Right cardiac atrium (tissue), 5 donors: ENCODE measurements around the gene CNFN. TPM values are rescaled to one million over a fixed set of nuclear protein-coding genes. Genes with fewer than 3 reads are reported as not detected.
"Not testable (repeated sequence)": the region's sequence is repeated elsewhere in the genome, so short reads cannot be mapped to it uniquely, and the experiment has no call there.

Experiments
- ATAC-seq, 2 donors: fragments of 200-7000 bp; cut with Tn5 transposase; one replicate each; pipeline versions ENCODE4 v1.8.0 to v1.9.1; 2020; ENCODE audit warnings: moderate library complexity in 2 of 2, mild to moderate bottlenecking in 1 of 2
- DNase-seq, 3 donors: peaks; one replicate each; pipeline ENCODE4 v3.0.0-alpha.2; 2020
- H3K27ac ChIP-seq: one replicate; pipeline ENCODE4 v1.5.1; 2013; ENCODE audit warnings: mild to moderate bottlenecking, low read length, control low read depth, moderate library complexity
- H3K27me3 ChIP-seq: one replicate; pipeline ENCODE4 v1.6.1; 2013; ENCODE audit not compliant: control insufficient read depth, insufficient read depth
- H3K4me1 ChIP-seq: one replicate; pipeline ENCODE4 v1.6.1; 2013; ENCODE audit warnings: low read length; ENCODE audit not compliant: control insufficient read depth, insufficient read depth
- H3K4me3 ChIP-seq: one replicate; pipeline ENCODE4 v1.5.1; 2013; ENCODE audit warnings: low read length, control low read depth
- H3K9me3 ChIP-seq: one replicate; pipeline ENCODE4 v1.6.1; 2013; ENCODE audit warnings: low read length; ENCODE audit not compliant: control insufficient read depth
- WGBS: extraction: QIAGEN DNeasy Blood & Tissue Kit; methylation state at CpG from one replicate; pipeline ENCODE4 v1.1.7; 2013; 5-methylcytosine and 5-hydroxymethylcytosine counted together
- intact Hi-C, 4 donors: fragments of 100-400 bp; cut with DNase I; formaldehyde crosslinking; loops; one replicate each; pipeline versions ENCODE4 v1.11.0 to v1.14.0; 2022 to 2023
- microRNA-seq, 2 donors: library from miRNA; unstranded; fragments of <30 nt; microRNA quantifications; one replicate each; pipeline ENCODE4 v1.2.0, GENCODE V29; 2020 to 2021
- polyA plus RNA-seq: library from polyadenylated mRNA; stranded (reverse); fragments of 200-250 nt; gene quantifications from one replicate; pipeline ENCODE4 v1.2.3, GENCODE V29; 2013
- total RNA-seq, 4 donors: library from RNA; stranded (reverse); fragmentation: NEBNext Ultra II Directional; extraction: Animal tissue kit (Norgen Biotek cat#: 25700); gene quantifications; one replicate each; pipeline ENCODE4 v1.2.1, GENCODE V29; 2021
- donor health status: healthy with polysubstance abuse.
- donor health status: DM: no; HTN: yes; CAD: no.
- donor health status: DM: no; HTN: no; CAD: no.
- donor health status: DM: no; HTN: yes; CAD: no; lungs with severe emphysema.
- donor health status: DM: yes; HTN: yes; CAD: no.

CNFN gene
- total and polyA plus RNA-seq, 5 donors, result 0.50 to 1.9 (median 0.78) TPM; not detected in 1

GRCh38 chr19:42348211-42348610 lies 41.9 kb downstream of the CNFN start:
- no peak overlapping the region for H3K4me3 ChIP-seq
- DNase-seq, result peak in 1 of 3 donors; percentile 21
- no peaks in the 10 kb centered on the region for H3K27me3 ChIP-seq
- WGBS, result 98% methylated on average over 14 of the region's 14 CpGs
- intact Hi-C loops, result no loop called here
- ATAC-seq, result no peak
- no peaks in the 10 kb centered on the region for H3K9me3 ChIP-seq
- no peaks in the 10 kb centered on the region for H3K4me1 ChIP-seq
- H3K27ac ChIP-seq, result no peak overlapping the region

DNA sequence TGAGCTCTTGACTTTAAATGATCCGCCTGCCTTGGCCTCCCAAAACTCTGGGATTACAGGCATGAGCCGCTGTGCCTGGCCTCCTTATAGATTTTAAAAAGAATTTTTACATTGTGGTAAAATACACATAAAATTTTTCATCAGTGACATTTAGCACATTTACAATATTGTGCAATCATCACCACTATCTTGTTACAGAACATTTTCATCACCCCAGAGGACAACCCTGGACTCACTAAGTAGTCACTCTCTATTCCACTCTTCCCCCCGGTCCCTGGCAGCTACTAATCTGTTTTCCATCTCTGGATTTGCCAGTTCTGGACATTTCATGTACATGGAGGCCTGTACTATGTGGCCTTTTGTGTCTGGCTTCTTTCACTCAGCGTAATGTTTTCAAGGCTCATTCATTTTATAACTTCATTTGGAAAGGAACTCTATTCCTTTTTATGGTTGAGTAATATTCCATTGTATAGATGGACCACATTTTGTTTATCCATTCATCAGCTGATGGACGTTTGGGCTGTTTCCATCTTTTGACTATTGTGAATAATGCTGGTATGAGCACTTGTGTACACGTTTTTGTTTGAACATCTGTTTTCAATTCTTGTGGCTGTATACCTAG lies 44.8 kb downstream of the CNFN start:
- no peaks in the 10 kb centered on the region for H3K9me3 ChIP-seq
- H3K27ac ChIP-seq, result no peak overlapping the region
- no peak for DNase-seq
- no peaks in the 10 kb centered on the region for H3K4me1 ChIP-seq
- no peaks in the 10 kb centered on the region for H3K27me3 ChIP-seq
- intact Hi-C loops, result no loop called here
- H3K4me3 ChIP-seq, result no peak overlapping the region
- ATAC-seq, result no peak
- WGBS, result 86% methylated on average over 6 of the region's 6 CpGs

DNA sequence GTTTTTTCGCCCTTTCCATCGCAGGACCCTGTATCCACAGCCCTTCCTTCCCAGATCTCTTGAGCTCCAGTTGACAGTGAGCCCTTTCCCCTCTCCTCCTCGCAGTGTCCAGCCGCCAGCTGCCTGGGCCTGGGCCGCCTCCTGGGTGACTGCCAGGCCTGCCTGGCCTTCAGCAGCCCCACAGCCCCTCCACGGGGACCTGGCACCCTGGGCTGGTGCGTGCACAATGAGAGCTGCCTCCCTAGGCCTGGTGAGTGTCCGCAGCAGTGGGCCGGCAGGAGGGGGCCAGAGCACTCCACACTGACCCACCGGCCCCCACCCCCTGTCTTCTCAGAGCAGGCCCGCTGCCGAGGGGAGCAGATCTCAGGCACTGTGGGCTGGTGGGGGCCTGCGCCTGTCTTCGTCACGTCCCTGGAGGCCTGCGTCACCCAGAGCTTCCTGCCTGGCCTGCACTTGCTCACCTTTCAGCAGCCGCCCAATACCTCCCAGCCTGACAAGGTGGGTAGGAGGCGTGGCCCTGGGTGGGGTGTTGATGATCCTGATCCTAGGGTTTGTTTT lies 45.7 kb downstream of the CNFN start:
- Histone ChIP-seq H3K27ac (no peak overlapping the region), H3K9me3 (no peaks in the 10 kb centered on the region), H3K4me1 (no peaks in the 10 kb centered on the region), H3K27me3 (no peaks in the 10 kb centered on the region), H3K4me3 (no peak overlapping the region)
- intact Hi-C loops, result no loop called here
- ATAC-seq, result peak in 1 of 2 donors; percentile 17
- WGBS, result 86% methylated on average over 18 of the region's 18 CpGs
- peak in 2 of 3 donors; percentile 34 to 49 for DNase-seq

DNA sequence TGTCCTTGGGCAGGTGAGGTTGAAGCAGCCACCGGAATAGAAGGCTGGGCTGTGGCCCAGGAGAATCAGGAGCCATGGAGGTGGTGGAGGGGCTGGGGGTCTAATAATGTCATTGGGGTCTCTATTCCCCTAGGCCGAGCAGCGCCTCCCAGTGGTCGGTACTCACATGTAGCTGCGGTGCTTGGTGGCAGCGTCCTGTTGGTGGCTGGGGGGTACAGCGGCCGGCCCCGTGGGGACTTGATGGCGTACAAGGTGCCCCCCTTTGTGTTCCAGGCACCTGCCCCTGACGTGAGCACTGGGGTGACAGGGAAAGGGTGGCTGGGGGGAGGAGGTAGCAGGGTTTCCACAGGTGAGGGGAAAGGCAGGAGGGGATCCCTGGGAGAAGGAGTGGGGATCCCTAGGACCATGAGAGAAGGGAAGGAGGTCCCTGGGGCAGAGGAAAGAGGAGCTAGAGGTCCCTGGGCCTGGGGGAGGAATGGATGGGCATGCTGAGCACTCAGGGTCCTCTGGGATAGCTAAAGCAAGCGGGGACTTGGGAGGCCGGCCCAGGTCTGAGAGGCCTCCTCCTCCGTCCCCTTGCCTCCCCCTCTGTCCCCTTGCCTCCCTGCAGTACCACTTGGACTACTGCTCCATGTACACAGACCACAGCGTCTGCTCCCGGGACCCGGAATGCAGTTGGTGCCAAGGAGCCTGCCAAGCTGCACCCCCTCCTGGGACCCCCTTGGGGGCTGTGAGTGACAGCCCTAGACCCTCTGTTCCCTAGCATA lies 46.6 kb downstream of the CNFN start:
- no peaks in the 10 kb centered on the region for H3K27me3 ChIP-seq
- H3K27ac ChIP-seq, result no peak overlapping the region
- no peaks in the 10 kb centered on the region for H3K4me1 ChIP-seq
- ATAC-seq (peak; percentile 25 to 32), DNase-seq (peak in 2 of 3 donors; percentile 19 to 52)
- no peaks in the 10 kb centered on the region for H3K9me3 ChIP-seq
- WGBS, result 84% methylated on average over 17 of the region's 17 CpGs
- intact Hi-C loops, result no loop called here
- no peak overlapping the region for H3K4me3 ChIP-seq

GRCh38 chr19:42339922-42340321 lies 50.2 kb downstream of the CNFN start:
- intact Hi-C loops, H3K4me3 ChIP-seq, H3K27me3 ChIP-seq, H3K4me1 ChIP-seq, DNase-seq, H3K9me3 ChIP-seq, ATAC-seq, H3K27ac ChIP-seq: not testable (repeated sequence)
- 96% methylated on average over 4 of the region's 4 CpGs for WGBS

DNA sequence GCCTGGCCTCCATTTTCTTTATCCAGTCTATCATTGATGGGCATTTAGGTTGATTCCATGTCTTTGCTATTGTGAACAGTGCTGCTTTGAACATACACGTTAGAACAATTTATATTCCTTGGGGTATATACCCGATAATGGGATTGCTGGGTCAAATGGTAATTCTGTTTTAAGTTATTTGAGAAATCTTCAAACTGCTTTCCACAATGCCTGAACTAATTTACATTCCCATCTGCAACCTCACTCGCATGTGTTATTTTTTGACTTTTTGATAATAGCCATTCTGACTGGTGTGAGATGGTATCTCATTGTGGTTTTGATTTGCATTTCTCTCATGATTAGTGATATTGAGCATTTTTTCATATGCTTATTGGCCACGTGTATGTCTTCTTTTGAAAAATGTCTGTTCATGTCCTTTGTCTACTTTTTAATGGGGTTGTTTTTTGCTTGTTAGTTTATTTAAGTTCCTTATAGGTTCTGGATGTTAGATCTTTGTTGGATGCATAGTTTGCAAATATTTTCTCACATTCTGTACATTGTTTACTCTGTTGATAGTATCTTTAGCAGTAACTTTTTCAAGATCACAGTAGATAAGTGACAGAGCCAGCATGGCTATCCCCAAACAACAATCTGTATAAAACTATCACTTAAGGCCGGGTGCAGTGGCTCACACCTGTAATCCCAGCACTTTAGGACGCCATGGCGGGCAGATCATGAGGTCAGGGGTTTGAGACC lies 50.8 kb downstream of the CNFN start:
- H3K27me3 ChIP-seq, intact Hi-C loops, H3K27ac ChIP-seq, H3K4me3 ChIP-seq, ATAC-seq, H3K4me1 ChIP-seq, H3K9me3 ChIP-seq: not testable (repeated sequence)
- peak in 1 of 3 donors; percentile 4 for DNase-seq
- 89% methylated on average over 7 of the region's 7 CpGs for WGBS

Small RNAs within 50 kb of the gene (microRNA-seq; reads per million reads assigned to microRNA genes)
- 0 reads per million in 2 donors for gene MIR8077

Other genes with a start within 250 kb of the CNFN start
- gene DEDD2, start 172.6 kb downstream of the CNFN start, total RNA-seq, result 10 to 100 TPM; 14.6 to 19.9 (median 17.8) TPM
- gene DEDD2, start 172.6 kb downstream of the CNFN start, polyA plus RNA-seq, result 21.6 TPM
- 1 to 10 TPM; 5.4 to 7.3 (median 6.5) TPM for gene ZNF526, start 170.0 kb downstream of the CNFN start, total RNA-seq
- gene ZNF526, start 170.0 kb downstream of the CNFN start, polyA plus RNA-seq, result 3.3 TPM
- 10 to 100 TPM; 32.0 to 37.3 (median 34.9) TPM for gene GSK3A, start 147.7 kb downstream of the CNFN start, total RNA-seq
- gene GSK3A, start 147.7 kb downstream of the CNFN start, polyA plus RNA-seq, result 46.5 TPM
- 10 to 100 TPM; 33.3 to 58.1 (median 48.1) TPM for gene ERF, start 135.2 kb downstream of the CNFN start, total RNA-seq
- gene ERF, start 135.2 kb downstream of the CNFN start, polyA plus RNA-seq, result 39.1 TPM
- gene CIC, start 121.0 kb downstream of the CNFN start, total RNA-seq, result 10 to 100 TPM; 36.4 to 42.7 (median 39.6) TPM
- gene CIC, start 121.0 kb downstream of the CNFN start, polyA plus RNA-seq, result 28.6 TPM
- gene PRR19, start 88.2 kb downstream of the CNFN start, total RNA-seq, result under 1 TPM in 3 of 4 donors, not detected in 1; 0.20 to 0.32 (median 0.26) TPM
- gene PRR19, start 88.2 kb downstream of the CNFN start, polyA plus RNA-seq, result 0.29 TPM
- 1 to 10 TPM; 1.6 to 5.9 (median 4.4) TPM for gene PAFAH1B3, start 87.7 kb downstream of the CNFN start, total RNA-seq
- 4.3 TPM for gene PAFAH1B3, start 87.7 kb downstream of the CNFN start, polyA plus RNA-seq
- gene TMEM145, start 77.0 kb downstream of the CNFN start, total RNA-seq, result 1 to 10 TPM in 3 of 4 donors, under 1 TPM in 1; 0.91 to 1.6 (median 1.2) TPM
- gene TMEM145, start 77.0 kb downstream of the CNFN start, polyA plus RNA-seq, result 0.41 TPM
- gene MEGF8, start 64.7 kb downstream of the CNFN start, total RNA-seq, result 10 to 100 TPM; 28.6 to 36.3 (median 32.4) TPM
- gene MEGF8, start 64.7 kb downstream of the CNFN start, polyA plus RNA-seq, result 28.7 TPM
- 10 to 100 TPM in 2 of 4 donors, 1 to 10 TPM in 2; 9.4 to 44.9 (median 12.3) TPM for gene LIPE, start 37.1 kb upstream of the CNFN start, total RNA-seq
- gene LIPE, start 37.1 kb upstream of the CNFN start, polyA plus RNA-seq, result 81.6 TPM
- gene CXCL17, start 52.6 kb upstream of the CNFN start, total RNA-seq, result not detected
- not detected for gene CXCL17, start 52.6 kb upstream of the CNFN start, polyA plus RNA-seq
- 1 to 10 TPM; 2.7 to 4.2 (median 3.4) TPM for gene CEACAM1, start 138.2 kb upstream of the CNFN start, total RNA-seq
- 2.6 TPM for gene CEACAM1, start 138.2 kb upstream of the CNFN start, polyA plus RNA-seq
- not detected for gene CEACAM8, start 204.6 kb upstream of the CNFN start, total RNA-seq
- not detected for gene CEACAM8, start 204.6 kb upstream of the CNFN start, polyA plus RNA-seq